GM06990 (cell line): ENCODE data around the gene RCOR1.

Experiments
- DNase-seq: peaks from one replicate; pipeline ENCODE4 v3.0.0-alpha.2; 2011; ENCODE audit not compliant: insufficient read length; ENCODE audit errors: extremely low read depth
- H3K27me3 ChIP-seq: replicated peaks from 2 replicates; pipeline ENCODE4 v1.6.0; 2011; ENCODE audit warnings: low read length; ENCODE audit not compliant: control insufficient read depth, insufficient read depth
- H3K36me3 ChIP-seq: 2 replicates; pipeline ENCODE4 v1.5.1; 2011; ENCODE audit warnings: low read length; ENCODE audit not compliant: control insufficient read depth, insufficient read depth
- H3K4me3 ChIP-seq: replicated peaks from 2 replicates; pipeline ENCODE4 v1.5.1; 2011; ENCODE audit warnings: low read depth, mild to moderate bottlenecking, control low read depth, low read length
- TF ChIP-seq, protein P1 (sequence below): IDR thresholded peaks from 2 replicates; pipeline ENCODE4 v1.5.1; 2011; ENCODE audit warnings: low read length, control low read depth, mild to moderate bottlenecking, inconsistent platforms; ENCODE audit not compliant: insufficient read depth, poor library complexity, severe bottlenecking

Gene RCOR1

GRCh38 chr14:102746634-102747438, 154.4 kb downstream of the RCOR1 start:
- DNase-seq: no peak
- H3K4me3 ChIP-seq: no peak overlapping the region
- TF ChIP-seq, protein P1, sequence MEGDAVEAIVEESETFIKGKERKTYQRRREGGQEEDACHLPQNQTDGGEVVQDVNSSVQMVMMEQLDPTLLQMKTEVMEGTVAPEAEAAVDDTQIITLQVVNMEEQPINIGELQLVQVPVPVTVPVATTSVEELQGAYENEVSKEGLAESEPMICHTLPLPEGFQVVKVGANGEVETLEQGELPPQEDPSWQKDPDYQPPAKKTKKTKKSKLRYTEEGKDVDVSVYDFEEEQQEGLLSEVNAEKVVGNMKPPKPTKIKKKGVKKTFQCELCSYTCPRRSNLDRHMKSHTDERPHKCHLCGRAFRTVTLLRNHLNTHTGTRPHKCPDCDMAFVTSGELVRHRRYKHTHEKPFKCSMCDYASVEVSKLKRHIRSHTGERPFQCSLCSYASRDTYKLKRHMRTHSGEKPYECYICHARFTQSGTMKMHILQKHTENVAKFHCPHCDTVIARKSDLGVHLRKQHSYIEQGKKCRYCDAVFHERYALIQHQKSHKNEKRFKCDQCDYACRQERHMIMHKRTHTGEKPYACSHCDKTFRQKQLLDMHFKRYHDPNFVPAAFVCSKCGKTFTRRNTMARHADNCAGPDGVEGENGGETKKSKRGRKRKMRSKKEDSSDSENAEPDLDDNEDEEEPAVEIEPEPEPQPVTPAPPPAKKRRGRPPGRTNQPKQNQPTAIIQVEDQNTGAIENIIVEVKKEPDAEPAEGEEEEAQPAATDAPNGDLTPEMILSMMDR: no peak

GRCh38 chr14:102748806-102749205, 156.4 kb downstream of the RCOR1 start:
- DNase-seq: no peak
- H3K36me3 ChIP-seq: peaks cover 4% of the 10 kb centered on the region
- TF ChIP-seq, protein P1: no peak
- H3K27me3 ChIP-seq: no peaks in the 10 kb centered on the region
- H3K4me3 ChIP-seq: no peak overlapping the region

More at GRCh38 chr14:102746634-102747438, 154.4 kb downstream of the RCOR1 start:
- peaks cover 4% of the 10 kb centered on the region for H3K36me3 ChIP-seq
- no peaks in the 10 kb centered on the region for H3K27me3 ChIP-seq

- no peak for DNase-seq
- TF ChIP-seq, protein P1: no peak
- H3K27me3 ChIP-seq: no peaks in the 10 kb centered on the region
- H3K36me3 ChIP-seq: peaks cover 4% of the 10 kb centered on the region
- no peak overlapping the region for H3K4me3 ChIP-seq
These were observed 157.2 kb downstream of the RCOR1 start for GRCh38 chr14:102749393-102750305.

GRCh38 chr14:102750376-102750775, 157.9 kb downstream of the RCOR1 start:
- DNase-seq: no peak
- TF ChIP-seq, protein P1: no peak
- Histone ChIP-seq H3K36me3 (peaks cover 4% of the 10 kb centered on the region), H3K4me3 (no peak overlapping the region), H3K27me3 (no peaks in the 10 kb centered on the region)

DNA sequence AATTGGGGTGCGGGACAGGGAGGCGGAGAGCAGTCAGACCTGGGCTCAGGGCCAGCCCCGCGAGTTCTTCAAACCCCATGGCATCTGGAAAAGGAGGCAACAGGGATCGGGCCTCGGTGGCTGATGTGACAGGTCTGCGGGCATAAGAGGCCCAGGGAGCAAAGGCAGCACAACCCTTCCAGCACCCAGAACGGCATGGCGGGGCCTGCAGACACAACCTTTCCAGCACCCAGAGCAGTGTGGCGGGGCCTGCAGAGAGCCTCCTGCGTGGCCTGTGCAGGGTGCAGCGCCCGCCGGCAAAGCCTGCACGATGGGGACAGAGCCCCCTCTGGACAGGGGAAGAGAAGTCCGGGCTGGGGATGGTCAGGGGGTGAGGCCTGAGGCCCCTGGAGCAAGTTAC, 158.6 kb downstream of the RCOR1 start:
- Histone ChIP-seq H3K36me3 (peaks cover 4% of the 10 kb centered on the region), H3K27me3 (no peaks in the 10 kb centered on the region), H3K4me3 (no peak overlapping the region)
- no peak for DNase-seq
- TF ChIP-seq, protein P1: no peak
